Left ventricle myocardium inferior (tissue), 1 donor: ENCODE data around the gene GGA2. TPM values are rescaled to one million over a fixed set of nuclear protein-coding genes. Genes with fewer than 3 reads are reported as not detected.

Experiments
- DNase-seq: peaks from one replicate; pipeline ENCODE4 v3.0.0-alpha.2; 2020
- H3K27ac ChIP-seq: fragments of 200-600 bp; replicated peaks from 2 replicates; pipeline ENCODE4 v1.8.0; 2021
- H3K27me3 ChIP-seq: fragments of 200-600 bp; 2 replicates; pipeline ENCODE4 v1.8.0; 2021; ENCODE audit warnings: low read depth
- H3K36me3 ChIP-seq: fragments of 200-600 bp; 2 replicates; pipeline ENCODE4 v1.8.0; 2021
- H3K4me1 ChIP-seq: fragments of 200-600 bp; 2 replicates; pipeline ENCODE4 v1.8.0; 2021
- H3K4me3 ChIP-seq: fragments of 200-600 bp; 2 replicates; pipeline ENCODE4 v1.8.0; 2021; ENCODE audit warnings: mild to moderate bottlenecking, moderate library complexity
- H3K9me3 ChIP-seq: fragments of 200-600 bp; replicated peaks from 2 replicates; pipeline ENCODE4 v1.8.0; 2021
- intact Hi-C: fragments of 100-400 bp; cut with micrococcal nuclease; formaldehyde crosslinking; loops from one replicate; pipeline ENCODE4 v1.11.0; 2022
- total RNA-seq: library from RNA; stranded (reverse); fragmentation: NEBNext Ultra II Directional; extraction: Animal tissue kit (Norgen Biotek cat#: 25700); gene quantifications from one replicate; pipeline ENCODE4 v1.2.1, GENCODE V29; 2021
- TF ChIP-seq, protein P1 (sequence below): fragments of 200-600 bp; IDR thresholded peaks from 2 replicates; pipeline ENCODE4 v1.8.0; 2021; ENCODE audit warnings: antibody characterized with exemption, mild to moderate bottlenecking, borderline replicate concordance
- donor health status: DM: no; HTN: yes; CAD: no; lungs with severe emphysema.

The GGA2 gene
- total RNA-seq, 1 donor from 2014 or later = 59.4 TPM

DNA sequence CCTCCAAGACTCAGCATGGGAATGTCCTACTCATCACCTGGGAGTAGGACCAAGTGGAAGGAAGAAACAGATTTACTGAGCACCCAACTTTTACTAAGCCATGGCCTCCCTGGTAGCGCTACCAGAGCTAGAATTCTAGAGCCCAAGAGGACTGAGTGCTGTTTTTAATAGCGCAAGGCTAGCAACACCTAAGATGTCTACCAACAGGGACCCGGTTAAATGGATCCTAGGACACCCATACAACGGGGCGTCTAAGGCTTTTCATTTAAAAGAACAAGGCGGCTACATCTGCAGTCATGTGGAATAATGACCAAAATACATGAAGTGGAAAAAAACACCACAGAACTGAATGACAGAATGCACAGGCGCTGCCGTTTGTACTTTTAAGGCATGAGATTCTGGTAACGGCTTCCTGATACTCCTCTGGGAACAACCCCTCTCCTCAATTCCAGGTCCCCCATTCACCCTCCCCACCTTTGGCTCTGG, 5.1 kb downstream of the GGA2 start:
- no peak for DNase-seq
- H3K4me1 ChIP-seq = peaks cover 92% of the 10 kb centered on the region
- TF ChIP-seq, protein P1, sequence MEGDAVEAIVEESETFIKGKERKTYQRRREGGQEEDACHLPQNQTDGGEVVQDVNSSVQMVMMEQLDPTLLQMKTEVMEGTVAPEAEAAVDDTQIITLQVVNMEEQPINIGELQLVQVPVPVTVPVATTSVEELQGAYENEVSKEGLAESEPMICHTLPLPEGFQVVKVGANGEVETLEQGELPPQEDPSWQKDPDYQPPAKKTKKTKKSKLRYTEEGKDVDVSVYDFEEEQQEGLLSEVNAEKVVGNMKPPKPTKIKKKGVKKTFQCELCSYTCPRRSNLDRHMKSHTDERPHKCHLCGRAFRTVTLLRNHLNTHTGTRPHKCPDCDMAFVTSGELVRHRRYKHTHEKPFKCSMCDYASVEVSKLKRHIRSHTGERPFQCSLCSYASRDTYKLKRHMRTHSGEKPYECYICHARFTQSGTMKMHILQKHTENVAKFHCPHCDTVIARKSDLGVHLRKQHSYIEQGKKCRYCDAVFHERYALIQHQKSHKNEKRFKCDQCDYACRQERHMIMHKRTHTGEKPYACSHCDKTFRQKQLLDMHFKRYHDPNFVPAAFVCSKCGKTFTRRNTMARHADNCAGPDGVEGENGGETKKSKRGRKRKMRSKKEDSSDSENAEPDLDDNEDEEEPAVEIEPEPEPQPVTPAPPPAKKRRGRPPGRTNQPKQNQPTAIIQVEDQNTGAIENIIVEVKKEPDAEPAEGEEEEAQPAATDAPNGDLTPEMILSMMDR = no peak
- peak overlapping the region; percentile 77 for H3K27ac ChIP-seq
- no peak overlapping the region for H3K4me3 ChIP-seq
- no peaks in the 10 kb centered on the region for H3K27me3 ChIP-seq
- H3K9me3 ChIP-seq = no peaks in the 10 kb centered on the region
- intact Hi-C loops = no loop called here
- no peaks in the 10 kb centered on the region for H3K36me3 ChIP-seq

DNA sequence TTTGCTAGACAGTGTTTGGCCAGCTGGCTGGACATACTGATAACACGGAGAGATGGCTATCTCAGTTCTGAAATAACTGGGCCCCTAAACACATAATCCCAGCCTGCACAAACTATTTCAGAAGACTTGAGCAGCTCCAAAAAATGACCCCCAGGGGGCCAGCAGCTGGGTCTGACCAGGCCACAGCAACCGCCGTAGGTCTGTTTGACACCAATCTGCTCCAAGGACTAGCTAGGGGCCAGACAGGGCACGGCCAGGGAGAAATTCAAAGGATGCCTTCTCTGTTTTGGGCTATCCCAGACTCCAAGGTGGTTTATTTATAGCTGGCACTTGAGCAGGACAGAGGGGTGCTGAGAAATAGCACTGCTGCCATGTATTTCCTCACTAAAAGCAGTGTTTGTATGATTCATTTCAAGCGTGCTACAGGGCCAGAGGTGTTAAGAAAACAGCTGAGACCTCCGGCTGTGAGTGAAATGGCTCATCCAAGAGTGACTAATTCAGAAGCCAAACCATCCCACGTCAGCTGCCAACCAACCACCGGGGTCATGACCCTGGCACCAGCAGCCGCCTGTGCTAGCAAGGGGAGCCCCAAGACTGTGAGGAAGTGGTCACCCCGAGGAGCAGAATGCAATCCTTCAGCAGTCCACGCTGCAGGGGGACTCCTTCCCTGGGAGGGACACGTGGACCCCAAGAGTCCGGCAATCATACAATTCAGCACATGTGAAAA, 5.7 kb downstream of the GGA2 start:
- Histone ChIP-seq H3K4me3 (no peak overlapping the region), H3K27me3 (no peaks in the 10 kb centered on the region), H3K4me1 (peaks cover 92% of the 10 kb centered on the region), H3K9me3 (no peaks in the 10 kb centered on the region), H3K36me3 (no peaks in the 10 kb centered on the region), H3K27ac (peak overlapping the region; percentile 77)
- DNase-seq = no peak
- intact Hi-C loops = no loop called here
- TF ChIP-seq, protein P1 = no peak

DNA sequence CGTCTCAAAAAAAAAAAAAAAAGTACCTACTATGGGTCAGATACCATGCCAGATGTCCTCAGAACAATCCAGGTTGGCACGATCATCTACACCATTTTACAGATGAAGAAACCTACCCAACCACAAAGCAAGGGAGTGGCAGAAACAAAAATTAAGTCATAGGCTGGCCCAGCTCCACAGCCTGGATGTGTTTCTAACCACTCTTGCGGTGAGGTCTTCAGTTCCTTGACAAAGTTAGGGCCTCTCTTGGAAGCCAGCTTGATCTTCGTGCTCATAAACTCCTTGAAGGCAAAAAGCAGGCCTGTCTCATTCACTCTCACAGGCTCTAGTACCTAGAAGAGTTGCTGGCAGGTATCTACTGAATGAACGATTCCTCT, 6.2 kb downstream of the GGA2 start:
- Histone ChIP-seq H3K4me1 (peaks cover 91% of the 10 kb centered on the region), H3K4me3 (no peak overlapping the region), H3K27ac (peak overlapping the region; percentile 77), H3K9me3 (no peaks in the 10 kb centered on the region), H3K27me3 (no peaks in the 10 kb centered on the region), H3K36me3 (no peaks in the 10 kb centered on the region)
- intact Hi-C loops = no loop called here
- DNase-seq = no peak
- TF ChIP-seq, protein P1 = no peak

DNA sequence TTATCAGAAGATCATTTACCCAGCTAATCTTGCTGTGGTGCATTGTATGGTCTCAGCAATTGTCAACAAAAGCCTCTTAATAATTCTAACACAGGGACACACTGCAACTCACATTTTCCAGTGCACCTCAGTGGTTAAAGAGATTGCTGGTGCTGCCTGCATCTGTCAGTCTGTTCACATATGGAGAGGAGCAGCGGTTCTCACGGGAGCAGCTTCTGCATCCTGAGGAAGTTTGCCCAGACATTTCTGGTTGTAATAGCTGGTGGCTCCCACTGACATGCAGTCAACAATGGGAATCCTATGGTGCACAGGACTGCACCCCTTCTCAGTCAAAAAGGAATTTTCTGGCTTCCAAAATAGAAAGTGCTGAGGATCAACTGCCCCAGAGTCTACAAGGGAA, 7.8 kb downstream of the GGA2 start:
- no peak for DNase-seq
- Histone ChIP-seq H3K4me3 (no peak overlapping the region), H3K4me1 (peaks cover 93% of the 10 kb centered on the region), H3K27ac (no peak overlapping the region), H3K36me3 (no peaks in the 10 kb centered on the region), H3K27me3 (no peaks in the 10 kb centered on the region), H3K9me3 (no peaks in the 10 kb centered on the region)
- TF ChIP-seq, protein P1 = no peak
- intact Hi-C loops = no loop called here

DNA sequence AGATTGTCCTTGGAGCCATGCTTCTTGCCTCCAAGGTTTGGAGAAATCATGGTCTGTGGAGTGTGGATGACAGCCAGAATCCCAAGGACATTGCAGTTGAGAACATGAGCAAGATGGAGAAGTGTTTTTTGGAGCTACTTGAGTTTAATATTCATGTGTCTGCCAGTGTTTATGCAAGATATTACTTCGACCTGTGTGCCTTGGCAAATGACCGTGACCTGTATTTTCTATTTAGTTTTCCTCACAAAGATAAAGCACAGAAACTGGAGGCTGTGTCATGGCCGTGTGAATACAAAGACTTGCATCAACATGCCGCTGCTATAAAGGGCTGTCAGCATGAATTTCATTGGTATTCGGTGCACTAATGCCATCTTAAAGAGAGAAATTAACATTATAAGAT, 9.0 kb downstream of the GGA2 start:
- peaks cover 93% of the 10 kb centered on the region for H3K4me1 ChIP-seq
- H3K4me3 ChIP-seq = no peak overlapping the region
- TF ChIP-seq, protein P1 = no peak
- no peaks in the 10 kb centered on the region for H3K9me3 ChIP-seq
- intact Hi-C loops = no loop called here
- no peak for DNase-seq
- no peaks in the 10 kb centered on the region for H3K27me3 ChIP-seq
- no peak overlapping the region for H3K27ac ChIP-seq
- H3K36me3 ChIP-seq = no peaks in the 10 kb centered on the region
